Tibial artery (tissue), 4 donors: ENCODE data around the gene TFDP1.

ENCODE experiments used
- DNase-seq, 2 donors: peaks; one replicate each; pipeline ENCODE4 v3.0.0-alpha.2; 2019
- H3K27ac ChIP-seq, 2 donors: fragments of 200-600 bp; sonication (generic) in 1 of 2; 1 replicate in 1 of 2; 2 replicates in 1 of 2; pipeline ENCODE4 v1.5.1; 2018 to 2019; ENCODE audit warnings: mild to moderate bottlenecking in 1 of 2
- H3K27me3 ChIP-seq, 2 donors: fragments of 200-600 bp; sonication (generic) in 1 of 2; one replicate each; pipeline versions ENCODE4 v1.5.1 to v1.6.0; 2016 to 2019
- H3K36me3 ChIP-seq, 3 donors: fragments of 200-600 bp; sonication (generic) in 2 of 3; one replicate each; pipeline ENCODE4 v1.5.1; 2016 to 2019; ENCODE audit warnings: mild to moderate bottlenecking in 2 of 3
- H3K4me1 ChIP-seq, 4 donors: fragments of 200-600 bp; sonication (generic) in 2 of 4; 1 replicate in 3 of 4; 2 replicates in 1 of 4; pipeline ENCODE4 v1.5.1; 2016 to 2019
- H3K4me3 ChIP-seq, 2 donors: fragments of 200-600 bp; sonication (generic) in 1 of 2; 1 replicate in 1 of 2; 2 replicates in 1 of 2; pipeline ENCODE4 v1.5.1; 2018 to 2019; ENCODE audit warnings: mild to moderate bottlenecking in 2 of 2
- H3K9me3 ChIP-seq, 3 donors: fragments of 200-600 bp; sonication (generic) in 1 of 3; one replicate each; pipeline ENCODE4 v1.5.1; 2016 to 2019
- CTCF ChIP-seq, 2 experiments: fragments of 200-600 bp in 1 of 2; fragments of 450-650 bp in 1 of 2; IDR thresholded peaks; one replicate each; pipeline ENCODE4 v1.5.1; 2017 to 2019; ENCODE audit warnings: antibody characterized with exemption in 2 of 2, mild to moderate bottlenecking in 1 of 2, moderate library complexity in 1 of 2
- intact Hi-C: fragments of 100-400 bp; cut with DNase I; formaldehyde crosslinking; loops from one replicate; pipeline ENCODE4 v1.15.0; 2023; ENCODE audit warnings: low total_unique reads

Gene TFDP1

GRCh38 chr13:113538689-113539058 is 45.9 kb upstream of the TFDP1 start:
- intact Hi-C loops: no loop called here
- Histone ChIP-seq H3K27me3 (no peaks in the 10 kb centered on the region), H3K4me1 (no peaks in the 10 kb centered on the region), H3K4me3 (no peak overlapping the region), H3K27ac (no peak overlapping the region), H3K9me3 (no peaks in the 10 kb centered on the region), H3K36me3 (peaks cover 29 to 73% (median 56%) of the 10 kb centered on the region in 3 donors)
- DNase-seq: peak in 1 of 2 donors; percentile 32
- no peak for TF ChIP-seq CTCF (IDR thresholded peaks at IDR 0.05)

GRCh38 chr13:113539176-113539575 is 45.4 kb upstream of the TFDP1 start:
- Histone ChIP-seq H3K36me3 (peaks cover 29 to 77% (median 57%) of the 10 kb centered on the region in 3 donors), H3K27me3 (no peaks in the 10 kb centered on the region), H3K4me1 (no peaks in the 10 kb centered on the region), H3K4me3 (no peak overlapping the region), H3K27ac (no peak overlapping the region), H3K9me3 (no peaks in the 10 kb centered on the region)
- DNase-seq: peak in 1 of 2 donors; percentile 54
- intact Hi-C loops: no loop called here
- TF ChIP-seq CTCF (IDR thresholded peaks at IDR 0.05): no peak

- peak in 1 of 2 donors; percentile 24 for DNase-seq
- Histone ChIP-seq H3K9me3 (no peaks in the 10 kb centered on the region), H3K4me3 (no peak overlapping the region), H3K36me3 (peaks cover 25 to 77% (median 55%) of the 10 kb centered on the region in 3 donors), H3K27me3 (no peaks in the 10 kb centered on the region), H3K4me1 (peaks cover 0 to under 1% (median 0%) of the 10 kb centered on the region in 4 donors), H3K27ac (no peak overlapping the region)
- intact Hi-C loops: no loop called here
- no peak for TF ChIP-seq CTCF (IDR thresholded peaks at IDR 0.05)
Observed at GRCh38 chr13:113539822-113540221, 44.7 kb upstream of the TFDP1 start.

- no peaks in the 10 kb centered on the region for H3K27me3 ChIP-seq
- intact Hi-C loops: no loop called here
- no peak overlapping the region for H3K4me3 ChIP-seq
- no peak for TF ChIP-seq CTCF (IDR thresholded peaks at IDR 0.05)
- no peaks in the 10 kb centered on the region for H3K9me3 ChIP-seq
- peaks cover 0 to 8% (median 3%) of the 10 kb centered on the region in 4 donors for H3K4me1 ChIP-seq
- no peak for DNase-seq
- H3K36me3 ChIP-seq: peaks cover 18 to 74% (median 49%) of the 10 kb centered on the region in 3 donors
- no peak overlapping the region for H3K27ac ChIP-seq
Observed at GRCh38 chr13:113540523-113540922, 44.0 kb upstream of the TFDP1 start.

GRCh38 chr13:113542751-113543424 is 41.7 kb upstream of the TFDP1 start:
- no peak for TF ChIP-seq CTCF (IDR thresholded peaks at IDR 0.05)
- peak in 1 of 2 donors; percentile 43 for DNase-seq
- intact Hi-C loops: no loop called here
- H3K4me3 ChIP-seq: no peak overlapping the region
- H3K4me1 ChIP-seq: peaks cover 0 to 28% (median 20%) of the 10 kb centered on the region in 4 donors
- no peak overlapping the region for H3K27ac ChIP-seq
- H3K27me3 ChIP-seq: no peaks in the 10 kb centered on the region
- no peaks in the 10 kb centered on the region for H3K9me3 ChIP-seq
- H3K36me3 ChIP-seq: peaks cover 17 to 54% (median 47%) of the 10 kb centered on the region in 3 donors
